ENCODE measurements around the gene LRFN3.
"Not testable (repeated sequence)": the region's sequence is repeated elsewhere in the genome, so short reads cannot be mapped to it uniquely, and the experiment has no call there.

LRFN3 gene

GRCh38 chr19:35935911-35936737, at the start of gene LRFN3:
TSS of gene LRFN3 (plus strand) at chr19:35936374. CDS start at chr19:35939426, 3,052 bp downstream.
- peak; percentile 51 for DNase-seq

GRCh38 chr19:35887197-35887596, 49.0 kb upstream of the LRFN3 start:
- DNase-seq = no peak

- DNase-seq = no peak
Measured at GRCh38 chr19:35888398-35888797, 47.8 kb upstream of the LRFN3 start.

- DNase-seq = no peak
Measured at GRCh38 chr19:35889370-35890112, 46.6 kb upstream of the LRFN3 start.

- DNase-seq = no peak
Measured at GRCh38 chr19:35890113-35890650, 46.0 kb upstream of the LRFN3 start.

- DNase-seq = not testable (repeated sequence)
Measured at GRCh38 chr19:35891819-35892218, 44.4 kb upstream of the LRFN3 start.

- no peak for DNase-seq
Measured at GRCh38 chr19:35894342-35894741, 41.8 kb upstream of the LRFN3 start.

GRCh38 chr19:35895911-35896642, 40.1 kb upstream of the LRFN3 start:
- DNase-seq = no peak

- no peak for DNase-seq
Measured at GRCh38 chr19:35896643-35897040, 39.5 kb upstream of the LRFN3 start.

- no peak for DNase-seq
Measured at GRCh38 chr19:35897706-35898451, 38.3 kb upstream of the LRFN3 start.

- no peak for DNase-seq
Measured at GRCh38 chr19:35898499-35898809, 37.7 kb upstream of the LRFN3 start.

- peak; percentile 91 for DNase-seq
Measured at GRCh38 chr19:35899547-35900214, 36.5 kb upstream of the LRFN3 start.

- no peak for DNase-seq
Measured at GRCh38 chr19:35901055-35901644, 35.0 kb upstream of the LRFN3 start.

- DNase-seq = peak; percentile 69
Measured at GRCh38 chr19:35901854-35902661, 34.1 kb upstream of the LRFN3 start, which contains the start of gene HCST. TSS of gene HCST (plus strand) at chr19:35902529. CDS start at chr19:35902594, 65 bp downstream.

- DNase-seq = no peak
Measured at GRCh38 chr19:35902870-35903475, 33.2 kb upstream of the LRFN3 start.

- DNase-seq = peak; percentile 94
Measured at GRCh38 chr19:35903550-35904179, 32.5 kb upstream of the LRFN3 start.

- no peak for DNase-seq
Measured at GRCh38 chr19:35904311-35905068, 31.7 kb upstream of the LRFN3 start.

GRCh38 chr19:35905178-35905727, 30.9 kb upstream of the LRFN3 start:
- no peak for DNase-seq

- DNase-seq = no peak
Measured at GRCh38 chr19:35907377-35907745, 28.8 kb upstream of the LRFN3 start.
